Measurements from ENCODE around the gene PPP2R2B.

DNA sequence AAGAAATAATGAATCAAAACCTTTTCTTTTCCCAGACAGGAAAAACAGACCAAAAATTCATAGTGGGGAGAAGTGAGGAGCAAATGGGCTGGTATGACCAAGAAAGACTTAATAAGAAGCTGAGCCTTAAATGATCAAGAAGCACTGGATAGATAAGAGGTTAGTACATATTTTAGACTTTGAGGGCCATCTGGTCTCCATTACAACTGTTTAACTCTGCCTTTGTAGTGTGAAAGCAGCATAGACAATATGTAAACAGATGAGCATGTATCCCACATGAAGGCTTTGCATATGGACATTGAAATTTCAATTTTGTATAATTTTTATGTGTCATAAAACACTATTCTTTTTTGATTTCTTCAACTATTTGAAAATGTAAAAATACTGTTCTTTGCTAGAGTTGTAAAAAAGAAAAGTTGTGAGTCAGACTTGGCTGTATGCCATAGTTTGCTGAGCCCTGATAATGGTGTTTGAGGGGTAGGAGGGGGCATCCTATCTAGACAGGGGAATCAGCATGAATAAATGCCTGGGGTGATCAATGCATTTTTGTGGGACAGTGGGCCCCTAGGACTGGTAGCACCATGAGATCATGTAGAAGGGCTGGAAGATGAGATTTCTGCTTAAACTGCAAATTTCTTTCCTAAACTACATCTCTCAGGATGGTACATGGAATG lies 270.8 kb downstream of the PPP2R2B start:
- TF ChIP-seq FOS (IDR thresholded peaks at IDR 0.05; ENCODE audit: low read depth, low read length) (no peak), POLR2A (IDR thresholded peaks at IDR 0.05; ENCODE audit: low read depth, low read length) (no peak), SMC3 (IDR thresholded peaks at IDR 0.05; ENCODE audit: low read depth, low read length) (no peak), RCOR1 (IDR thresholded peaks at IDR 0.05; ENCODE audit: insufficient replicate concordance, low read length) (no peak), RAD21 (IDR thresholded peaks at IDR 0.05; ENCODE audit: low read length) (no peak)
- TF ChIP-seq, protein P1, sequence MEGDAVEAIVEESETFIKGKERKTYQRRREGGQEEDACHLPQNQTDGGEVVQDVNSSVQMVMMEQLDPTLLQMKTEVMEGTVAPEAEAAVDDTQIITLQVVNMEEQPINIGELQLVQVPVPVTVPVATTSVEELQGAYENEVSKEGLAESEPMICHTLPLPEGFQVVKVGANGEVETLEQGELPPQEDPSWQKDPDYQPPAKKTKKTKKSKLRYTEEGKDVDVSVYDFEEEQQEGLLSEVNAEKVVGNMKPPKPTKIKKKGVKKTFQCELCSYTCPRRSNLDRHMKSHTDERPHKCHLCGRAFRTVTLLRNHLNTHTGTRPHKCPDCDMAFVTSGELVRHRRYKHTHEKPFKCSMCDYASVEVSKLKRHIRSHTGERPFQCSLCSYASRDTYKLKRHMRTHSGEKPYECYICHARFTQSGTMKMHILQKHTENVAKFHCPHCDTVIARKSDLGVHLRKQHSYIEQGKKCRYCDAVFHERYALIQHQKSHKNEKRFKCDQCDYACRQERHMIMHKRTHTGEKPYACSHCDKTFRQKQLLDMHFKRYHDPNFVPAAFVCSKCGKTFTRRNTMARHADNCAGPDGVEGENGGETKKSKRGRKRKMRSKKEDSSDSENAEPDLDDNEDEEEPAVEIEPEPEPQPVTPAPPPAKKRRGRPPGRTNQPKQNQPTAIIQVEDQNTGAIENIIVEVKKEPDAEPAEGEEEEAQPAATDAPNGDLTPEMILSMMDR (conservative IDR thresholded peaks at IDR 0.05; ENCODE audit: low read depth, low read length) = no peak
